GM19099 (cell line): ENCODE data around the gene PIAS3.

Source experiments
- POLR2A ChIP-seq: IDR thresholded peaks from 3 replicates; pipeline ENCODE4 v1.6.1; 2011; ENCODE audit warnings: low read depth; ENCODE audit not compliant: insufficient read length; ENCODE audit errors: extremely low read depth

The PIAS3 gene

GRCh38 chr1:145858901-145859490, at the start of gene PIAS3:
TSS of gene PIAS3 (minus strand) at chr1:145859081. CDS start at chr1:145858990, 91 bp downstream.
- peak; percentile 56 for TF ChIP-seq POLR2A

- TF ChIP-seq POLR2A = no peak
Observed at GRCh38 chr1:145908653-145909052, 49.8 kb upstream of the PIAS3 start.

GRCh38 chr1:145906954-145907753, 48.3 kb upstream of the PIAS3 start:
- TF ChIP-seq POLR2A = no peak

GRCh38 chr1:145901312-145902021, 42.6 kb upstream of the PIAS3 start:
- no peak for TF ChIP-seq POLR2A

GRCh38 chr1:145898756-145899155, 39.9 kb upstream of the PIAS3 start:
- no peak for TF ChIP-seq POLR2A

- TF ChIP-seq POLR2A = no peak
Observed at GRCh38 chr1:145897969-145898368, 39.1 kb upstream of the PIAS3 start.

GRCh38 chr1:145895471-145895870, 36.6 kb upstream of the PIAS3 start:
- TF ChIP-seq POLR2A = no peak

GRCh38 chr1:145893306-145894055, 34.6 kb upstream of the PIAS3 start:
- no peak for TF ChIP-seq POLR2A

GRCh38 chr1:145892486-145893087, 33.7 kb upstream of the PIAS3 start:
- no peak for TF ChIP-seq POLR2A

- TF ChIP-seq POLR2A = no peak
Observed at GRCh38 chr1:145891587-145892485, 33.0 kb upstream of the PIAS3 start.

- no peak for TF ChIP-seq POLR2A
Observed at GRCh38 chr1:145891143-145891542, 32.3 kb upstream of the PIAS3 start.

- no peak for TF ChIP-seq POLR2A
Observed at GRCh38 chr1:145889722-145890121, 30.8 kb upstream of the PIAS3 start.

- no peak for TF ChIP-seq POLR2A
Observed at GRCh38 chr1:145887631-145888030, 28.8 kb upstream of the PIAS3 start.

- TF ChIP-seq POLR2A = no peak
Observed at GRCh38 chr1:145886816-145887215, 27.9 kb upstream of the PIAS3 start.
